H1 (cell line): Measurements from ENCODE around the gene RAB3A. TPM values are rescaled to one million over a fixed set of nuclear protein-coding genes. Genes with fewer than 3 reads are reported as not detected.
A peak's percentile ranks its signal among the peaks of the same experiment; 100 is the strongest.

ENCODE experiments used
- BCL11A ChIP-seq, 2 experiments: IDR thresholded peaks; one replicate each; pipeline ENCODE4 v1.6.1; 2011; ENCODE audit warnings: low read depth in 2 of 2, low read length in 2 of 2, mild to moderate bottlenecking in 2 of 2
- CHD7 ChIP-seq: fragments of 300-600 bp; sonication (generic); IDR thresholded peaks from 2 replicates; pipeline ENCODE4 v1.7.1; 2012; ENCODE audit warnings: low read length, moderate library complexity, mild to moderate bottlenecking, inconsistent platforms; ENCODE audit not compliant: insufficient replicate concordance
- CTCF ChIP-seq, 3 experiments: IDR thresholded peaks; 1 replicate in 2 of 3; 2 replicates in 1 of 3; pipeline versions ENCODE4 v1.5.1 to v1.6.1; 2011; ENCODE audit warnings: low read length in 3 of 3, mild to moderate bottlenecking in 3 of 3, inconsistent platforms in 2 of 3, low read depth in 1 of 3, moderate library complexity in 1 of 3; ENCODE audit not compliant: insufficient read depth in 1 of 3; ENCODE audit errors: control extremely low read depth in 1 of 3
- JUN ChIP-seq: IDR thresholded peaks from 2 replicates; pipeline ENCODE4 v1.6.1; 2011; ENCODE audit warnings: low read depth, mild to moderate bottlenecking, improper control_type of control experiment, low read length
- POLR2A ChIP-seq, 2 experiments: IDR thresholded peaks; 1 replicate in 1 of 2; 2 replicates in 1 of 2; pipeline ENCODE4 v1.6.1; 2011; ENCODE audit warnings: low read depth in 2 of 2, low read length in 2 of 2, mild to moderate bottlenecking in 2 of 2; ENCODE audit errors: control extremely low read depth in 1 of 2
- POLR2AphosphoS5 ChIP-seq: IDR thresholded peaks from 2 replicates; pipeline ENCODE4 v1.6.1; 2011; ENCODE audit warnings: low read depth, low read length
- SIX5 ChIP-seq: IDR thresholded peaks from 2 replicates; pipeline ENCODE4 v1.6.1; 2011; ENCODE audit warnings: mild to moderate bottlenecking, low read depth, low read length
- SP1 ChIP-seq: IDR thresholded peaks from 2 replicates; pipeline ENCODE4 v1.6.1; 2011; ENCODE audit warnings: low read depth, low read length
- polyA plus RNA-seq, 7 experiments: library from polyadenylated mRNA; depleted of rRNA in 3 of 7; stranded (reverse) in 5 of 7; unstranded in 2 of 7; fragments of >200 nt in 5 of 7; fragments of 200-250 nt in 2 of 7; gene quantifications; 1 replicate in 5 of 7; 2 replicates in 1 of 7; 4 replicates in 1 of 7; pipeline versions ENCODE4 v1.2.1 to v1.2.3, GENCODE V29; 2011 to 2013; ENCODE audit warnings: missing spikeins in 2 of 7, mixed read lengths in 2 of 7
- total RNA-seq: library from RNA; stranded (reverse); fragmentation: NEBNext Ultra II Directional; extraction: Animal tissue kit (Norgen Biotek cat#: 25700); gene quantifications from 2 replicates; pipeline ENCODE4 v1.2.1, GENCODE V29; 2021

Gene RAB3A
- total and polyA plus RNA-seq, 2 of the 8 experiments (the other 6 are each of a cell fraction or from before 2014, with no cell fraction given) = 13.6 to 14.2 TPM

- TF ChIP-seq CHD7 (no peak), POLR2AphosphoS5 (peak; percentile 20; the same call in 1 of the 2 replicates), SIX5 (no peak), JUN (no peak), POLR2A (IDR thresholded peaks at IDR 0.05; ENCODE audit: control extremely low read depth in 1 of 2, low read depth in 2 of 2, low read length in 2 of 2) (no peak), BCL11A (IDR thresholded peaks at IDR 0.05; ENCODE audit: low read depth in 2 of 2, low read length in 2 of 2) (no peak), CTCF (IDR thresholded peaks at IDR 0.05; ENCODE audit: control extremely low read depth in 1 of 3, insufficient read depth in 1 of 3, low read depth in 1 of 3, low read length in 3 of 3) (peak; percentile 41 to 82 (median 71)), SP1 (no peak)
These were observed 4.5 kb upstream of the RAB3A start (continued) for GRCh38 chr19:18208098-18208951.
